Ectodermal cell (in vitro differentiated cells): ENCODE results near the gene RD3L.

Source experiments
- H3K27ac ChIP-seq: 2 replicates; pipeline ENCODE4 v1.7.0; 2013; ENCODE audit warnings: mild to moderate bottlenecking, low read depth, low read length; ENCODE audit not compliant: insufficient read depth, poor library complexity, severe bottlenecking
- H3K27me3 ChIP-seq: 2 replicates; pipeline ENCODE4 v1.7.0; 2013; ENCODE audit warnings: mild to moderate bottlenecking, low read length; ENCODE audit not compliant: insufficient read depth, control insufficient read depth, poor library complexity, severe bottlenecking
- H3K36me3 ChIP-seq: one replicate; pipeline ENCODE4 v1.7.0; 2013; ENCODE audit warnings: low read length; ENCODE audit not compliant: control insufficient read depth, insufficient read depth
- H3K4me1 ChIP-seq: one replicate; pipeline ENCODE4 v1.7.0; 2013; ENCODE audit warnings: low read length; ENCODE audit not compliant: control insufficient read depth, insufficient read depth
- H3K4me3 ChIP-seq: 2 replicates; pipeline ENCODE4 v1.7.0; 2013; ENCODE audit warnings: low read depth, low read length, control low read depth; ENCODE audit not compliant: insufficient read depth
- H3K9me3 ChIP-seq: 2 replicates; pipeline ENCODE4 v1.7.0; 2013; ENCODE audit warnings: mild to moderate bottlenecking, low read length, moderate library complexity; ENCODE audit not compliant: control insufficient read depth
- WGBS, 2 experiments: methylation state at CpG; one replicate each; pipeline ENCODE4 v1.1.7; 2013; ENCODE audit warnings: missing lambda C conversion rate in 2 of 2; 5-methylcytosine and 5-hydroxymethylcytosine counted together

Gene RD3L

GRCh38 chr14:103910262-103910935 lies 31.9 kb downstream of the RD3L start:
- Histone ChIP-seq H3K9me3 (no peaks in the 10 kb centered on the region), H3K27ac (no peak overlapping the region), H3K36me3 (peaks cover 18% of the 10 kb centered on the region), H3K4me3 (no peak overlapping the region), H3K4me1 (no peaks in the 10 kb centered on the region), H3K27me3 (no peaks in the 10 kb centered on the region)
- 36% methylated on average over 20 of the region's 20 CpGs for WGBS, 2 experiments

DNA sequence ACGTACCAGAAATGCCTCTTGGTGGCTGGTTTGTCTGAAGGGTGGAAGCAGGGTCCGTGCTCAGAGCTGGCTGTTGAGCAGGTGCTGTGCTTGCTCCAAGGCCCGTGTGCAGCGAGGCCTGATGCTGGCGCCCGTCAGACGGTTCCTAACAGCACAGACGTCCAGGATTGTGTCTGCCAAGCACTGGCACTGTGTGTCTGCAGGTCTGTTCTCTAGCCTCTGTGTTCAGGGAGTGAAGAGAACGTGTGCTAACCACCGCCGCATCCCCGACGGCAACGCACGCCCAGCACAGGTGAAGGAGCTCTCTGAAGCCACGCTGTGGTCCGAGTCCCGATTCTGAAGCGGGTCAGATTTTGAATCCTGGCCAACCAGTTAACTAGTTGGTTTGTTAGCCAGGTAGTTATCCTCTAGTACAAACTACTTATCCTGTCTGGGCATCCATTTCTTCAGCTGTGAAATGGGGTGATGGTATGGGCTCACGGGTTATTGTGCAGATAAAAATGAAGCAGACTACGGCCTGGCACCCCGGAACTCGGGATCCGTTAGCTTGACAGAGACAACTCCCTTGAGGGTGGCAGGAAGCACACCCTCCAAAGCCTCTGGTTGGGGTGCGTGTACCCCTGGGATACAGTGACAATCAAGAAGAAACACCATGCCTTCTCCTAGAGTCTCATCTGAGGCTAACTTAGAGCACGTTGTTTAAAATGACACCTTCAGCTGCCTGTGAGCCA lies 32.6 kb downstream of the RD3L start:
- Histone ChIP-seq H3K27ac (no peak overlapping the region), H3K27me3 (no peaks in the 10 kb centered on the region), H3K4me3 (no peak overlapping the region), H3K4me1 (no peaks in the 10 kb centered on the region), H3K36me3 (peaks cover 14% of the 10 kb centered on the region), H3K9me3 (no peaks in the 10 kb centered on the region)
- WGBS, 2 experiments: 92% methylated on average over 26 of the region's 26 CpGs

GRCh38 chr14:103908580-103908979 lies 33.7 kb downstream of the RD3L start:
- no peak overlapping the region for H3K4me3 ChIP-seq
- no peaks in the 10 kb centered on the region for H3K27me3 ChIP-seq
- H3K9me3 ChIP-seq: no peaks in the 10 kb centered on the region
- 87 to 100% methylated on average over 4 of the region's 4 CpGs for WGBS, 2 experiments
- H3K4me1 ChIP-seq: no peaks in the 10 kb centered on the region
- peaks cover 8% of the 10 kb centered on the region for H3K36me3 ChIP-seq
- H3K27ac ChIP-seq: no peak overlapping the region

GRCh38 chr14:103905842-103906456 lies 36.4 kb downstream of the RD3L start:
- Histone ChIP-seq H3K36me3 (no peaks in the 10 kb centered on the region), H3K4me1 (no peaks in the 10 kb centered on the region), H3K27me3 (no peaks in the 10 kb centered on the region), H3K4me3 (no peak overlapping the region), H3K27ac (no peak overlapping the region), H3K9me3 (no peaks in the 10 kb centered on the region)
- 65 to 66% methylated on average over 20 to 22 of the region's 22 CpGs for WGBS, 2 experiments

DNA sequence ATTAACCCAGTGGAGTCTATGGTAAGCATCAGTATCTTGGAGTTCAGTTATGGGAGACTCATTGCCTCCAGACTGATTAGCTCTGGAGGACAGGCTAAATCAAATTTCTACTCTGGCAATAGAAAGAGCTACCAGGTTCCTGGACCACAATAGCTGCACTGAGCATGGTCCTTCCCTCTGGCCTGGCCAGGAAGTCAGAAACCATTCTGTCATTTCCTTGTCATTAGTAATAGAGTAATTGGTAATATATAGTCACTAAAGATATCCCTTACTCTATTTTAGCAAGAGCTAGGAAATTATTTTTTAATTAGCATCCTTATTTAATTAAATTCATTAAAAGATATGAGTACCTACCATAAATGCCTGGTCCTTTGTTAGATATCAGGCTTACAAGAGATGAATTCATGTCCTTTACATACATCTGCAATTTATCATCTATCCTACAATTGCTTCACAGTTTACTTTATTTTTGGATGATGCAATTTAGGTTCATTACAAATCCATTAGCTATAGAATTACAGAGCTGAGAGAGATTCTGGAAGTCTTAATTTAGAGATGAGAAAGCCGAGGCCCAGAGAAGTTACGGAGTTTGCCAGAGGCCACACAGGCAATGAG lies 37.7 kb downstream of the RD3L start:
- Histone ChIP-seq H3K36me3 (no peaks in the 10 kb centered on the region), H3K27me3 (no peaks in the 10 kb centered on the region), H3K27ac (no peak overlapping the region), H3K4me1 (no peaks in the 10 kb centered on the region), H3K4me3 (no peak overlapping the region), H3K9me3 (no peaks in the 10 kb centered on the region)
- WGBS, 2 experiments: 96 to 97% methylated on average over 2 of the region's 2 CpGs

- H3K27me3 ChIP-seq: no peaks in the 10 kb centered on the region
- H3K4me1 ChIP-seq: no peaks in the 10 kb centered on the region
- H3K4me3 ChIP-seq: no peak overlapping the region
- 93 to 94% methylated on average over 14 of the region's 14 CpGs for WGBS, 2 experiments
- H3K27ac ChIP-seq: no peak overlapping the region
- no peaks in the 10 kb centered on the region for H3K36me3 ChIP-seq
- H3K9me3 ChIP-seq: no peaks in the 10 kb centered on the region
Measured at GRCh38 chr14:103899833-103900232, 42.5 kb downstream of the RD3L start.

GRCh38 chr14:103899316-103899715 lies 43.0 kb downstream of the RD3L start:
- 77 to 81% methylated on average over 13 of the region's 13 CpGs for WGBS, 2 experiments
- no peak overlapping the region for H3K4me3 ChIP-seq

DNA sequence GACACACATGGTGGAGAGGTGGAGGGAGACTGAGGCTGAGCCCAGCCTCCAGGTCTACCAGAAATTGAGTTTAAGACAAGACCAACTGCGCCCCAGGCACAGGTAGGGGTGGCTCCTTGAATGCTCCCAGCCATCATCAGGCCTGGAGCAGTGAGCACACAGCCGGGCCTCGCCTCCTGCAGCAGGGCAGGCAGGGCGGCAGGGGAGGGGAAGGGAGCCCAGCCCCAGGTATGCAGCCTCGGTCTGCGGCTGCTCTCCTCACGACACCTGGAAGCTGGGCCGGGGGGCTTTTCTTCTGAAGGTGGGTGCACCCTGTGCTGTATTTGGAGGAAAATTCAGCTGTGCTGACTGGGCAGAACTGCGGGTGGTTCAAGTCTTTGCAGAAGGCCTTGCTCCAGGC lies 43.6 kb downstream of the RD3L start:
- no peak overlapping the region for H3K4me3 ChIP-seq
- H3K27ac ChIP-seq: no peak overlapping the region
- WGBS, 2 experiments: 86 to 89% methylated on average over 9 of the region's 9 CpGs
- H3K36me3 ChIP-seq: no peaks in the 10 kb centered on the region
- H3K27me3 ChIP-seq: no peaks in the 10 kb centered on the region
- no peaks in the 10 kb centered on the region for H3K4me1 ChIP-seq
- no peaks in the 10 kb centered on the region for H3K9me3 ChIP-seq

More at GRCh38 chr14:103899316-103899715, 43.0 kb downstream of the RD3L start:
- Histone ChIP-seq H3K4me1 (no peaks in the 10 kb centered on the region), H3K9me3 (no peaks in the 10 kb centered on the region), H3K27ac (no peak overlapping the region), H3K36me3 (no peaks in the 10 kb centered on the region), H3K27me3 (no peaks in the 10 kb centered on the region)

- no peak overlapping the region for H3K27ac ChIP-seq
- H3K4me3 ChIP-seq: no peak overlapping the region
- no peaks in the 10 kb centered on the region for H3K9me3 ChIP-seq
- 91 to 94% methylated on average over 4 of the region's 4 CpGs for WGBS, 2 experiments
- no peaks in the 10 kb centered on the region for H3K4me1 ChIP-seq
- H3K36me3 ChIP-seq: no peaks in the 10 kb centered on the region
- H3K27me3 ChIP-seq: no peaks in the 10 kb centered on the region
Measured at GRCh38 chr14:103898204-103898603, 44.1 kb downstream of the RD3L start.
